PC-3 (cell line): ENCODE measurements around the gene TRABD2A. TPM values are rescaled to one million over a fixed set of nuclear protein-coding genes. Genes with fewer than 3 reads are reported as not detected.

Source experiments
- ATAC-seq: fragments of 200-7000 bp; cut with Tn5 transposase; 2 replicates; pipeline ENCODE4 v1.9.1; 2020; ENCODE audit warnings: mild to moderate bottlenecking, moderate library complexity
- BruUV-seq: library from RNA; stranded (reverse); fragments of 400-500 nt; replicated peaks from 2 replicates; lab custom pipeline; 2021; lab: Mats Ljungman, UMichigan
- CTCF ChIA-PET: fragments of 300-600 bp; sonication (Branson Sonifier 250); formaldehyde crosslinking; loops from one replicate; lab custom pipeline; 2022; ENCODE audit warnings: antibody characterized with exemption; lab: Charles Lee
- POLR2A ChIA-PET: fragments of 300-600 bp; sonication (Branson Sonifier 250); formaldehyde crosslinking; loops from one replicate; lab custom pipeline; 2022; ENCODE audit warnings: antibody characterized with exemption; ENCODE audit not compliant: unreplicated experiment; lab: Charles Lee
- DNase-seq: peaks from one replicate; pipeline ENCODE4 v3.0.0-alpha.2; 2015
- H2AFZ ChIP-seq: fragments of 300-600 bp; sonication (generic); 2 replicates; pipeline ENCODE4 v1.6.0; 2016; ENCODE audit warnings: antibody characterized with exemption, low read length
- H3F3A ChIP-seq: fragments of 300-600 bp; sonication (generic); one replicate; pipeline ENCODE4 v1.6.0; 2017; ENCODE audit warnings: antibody characterized with exemption, low read length, control low read depth, mild to moderate bottlenecking; ENCODE audit not compliant: unreplicated experiment
- H3K27ac ChIP-seq: fragments of 300-600 bp; sonication (generic); 2 replicates; pipeline ENCODE4 v1.5.1; 2016; ENCODE audit warnings: mild to moderate bottlenecking, low read length
- H3K27me3 ChIP-seq: fragments of 300-600 bp; sonication (generic); 2 replicates; pipeline ENCODE4 v1.6.1; 2016; ENCODE audit warnings: low read length, mixed read lengths
- H3K36me3 ChIP-seq: fragments of 300-600 bp; sonication (generic); 2 replicates; pipeline ENCODE4 v1.6.1; 2016; ENCODE audit warnings: low read depth, mixed run types, low read length, mixed read lengths
- H3K4me1 ChIP-seq: fragments of 300-600 bp; sonication (generic); 2 replicates; pipeline ENCODE4 v1.5.1; 2016; ENCODE audit warnings: low read length; ENCODE audit not compliant: insufficient read depth
- H3K4me2 ChIP-seq: fragments of 300-600 bp; sonication (generic); 2 replicates; pipeline ENCODE4 v1.6.0; 2016; ENCODE audit warnings: low read length
- H3K4me3 ChIP-seq: fragments of 300-600 bp; sonication (generic); 2 replicates; pipeline ENCODE4 v1.5.1; 2016; ENCODE audit warnings: mild to moderate bottlenecking, low read length, mixed read lengths
- H3K79me2 ChIP-seq: fragments of 300-600 bp; sonication (generic); 2 replicates; pipeline ENCODE4 v1.6.1; 2017; ENCODE audit warnings: low read length, mixed read lengths
- H3K9ac ChIP-seq: fragments of 300-600 bp; sonication (generic); 2 replicates; pipeline ENCODE4 v1.6.0; 2016; ENCODE audit warnings: mild to moderate bottlenecking, low read length
- H3K9me2 ChIP-seq: fragments of 300-600 bp; sonication (generic); replicated peaks from 2 replicates; pipeline ENCODE4 v1.6.1; 2016; ENCODE audit warnings: mixed run types, low read length, mixed read lengths
- H3K9me3 ChIP-seq: fragments of 300-600 bp; sonication (generic); 2 replicates; pipeline ENCODE4 v1.6.1; 2016; ENCODE audit warnings: low read length, mixed read lengths
- H4K20me1 ChIP-seq: fragments of 300-600 bp; sonication (generic); 2 replicates; pipeline ENCODE4 v1.6.1; 2016; ENCODE audit warnings: low read length, mixed read lengths
- EZH2 ChIP-seq: fragments of 300-600 bp; sonication (generic); IDR thresholded peaks from one replicate; pipeline ENCODE4 v1.6.1; 2017; ENCODE audit warnings: antibody characterized with exemption, mild to moderate bottlenecking, low read length; ENCODE audit not compliant: unreplicated experiment
- EZH2phosphoT487 ChIP-seq: fragments of 300-600 bp; sonication (generic); IDR thresholded peaks from 2 replicates; pipeline ENCODE4 v1.6.1; 2018; ENCODE audit warnings: mild to moderate bottlenecking, antibody characterized with exemption, low read length, borderline replicate concordance
- intact Hi-C: fragments of 100-400 bp; cut with micrococcal nuclease; formaldehyde crosslinking; loops from 2 replicates; pipeline ENCODE4 v1.9.0; 2023
- total RNA-seq: library from RNA; depleted of rRNA; stranded (reverse); fragments of >200 nt; gene quantifications from 2 replicates; pipeline ENCODE4 v1.2.3, GENCODE V29; 2014
- TF ChIP-seq, protein P1 (sequence below): fragments of 300-600 bp; sonication (generic); conservative IDR thresholded peaks from 2 replicates; pipeline ENCODE4 v1.5.1; 2017; ENCODE audit warnings: antibody characterized with exemption, low read depth, mild to moderate bottlenecking, low read length

Gene TRABD2A
- total RNA-seq, 1 experiment from 2014 or later = 2.0 TPM

DNA sequence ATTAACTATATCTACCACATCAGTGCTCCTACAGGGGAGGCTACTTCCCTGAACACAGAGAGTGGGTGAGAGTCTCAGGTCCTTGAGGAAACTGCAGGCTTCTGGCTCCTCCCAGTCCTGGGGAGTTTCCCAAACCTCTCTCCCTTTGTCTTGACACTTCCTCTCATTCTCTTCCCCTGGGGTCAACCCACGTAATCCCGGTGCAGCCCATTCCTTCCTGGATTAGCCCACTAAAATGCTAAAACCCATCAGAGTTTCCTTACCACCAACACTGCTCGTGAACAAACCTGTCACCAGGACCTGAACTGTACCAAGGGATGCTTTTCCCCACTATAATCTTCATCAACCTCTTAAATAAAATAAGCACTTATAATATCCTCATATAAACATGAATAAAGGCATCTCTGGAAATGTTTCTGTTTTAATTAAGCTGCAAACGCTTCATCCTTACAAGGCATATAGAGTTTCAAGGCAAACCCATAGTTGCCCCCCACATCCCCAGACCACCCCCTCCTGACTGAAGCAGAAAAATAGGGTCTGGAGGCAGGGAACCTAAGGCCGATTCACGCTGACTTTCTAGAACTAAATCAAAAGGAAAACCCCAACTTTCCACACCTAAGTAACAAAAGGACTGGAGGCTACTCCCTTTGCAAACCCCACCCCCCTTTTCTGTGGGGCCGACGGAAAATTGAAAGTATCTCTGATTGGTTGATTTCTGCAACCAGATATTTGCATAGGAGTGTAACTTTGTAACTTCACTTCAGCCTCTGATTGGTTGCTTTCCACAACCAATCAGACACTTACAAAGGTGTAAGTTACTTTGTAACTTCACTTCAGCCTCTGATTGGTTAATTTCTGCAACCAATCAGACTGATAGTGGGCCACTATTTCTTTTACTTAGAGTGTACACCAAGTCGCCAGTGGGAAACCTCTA lies 43.6 kb upstream of the TRABD2A start:
- H2AFZ ChIP-seq = peak overlapping the region; percentile 47; the same call in 1 of the 2 replicates
- no TSS peak for BruUV-seq
- H3K4me3 ChIP-seq = no peak overlapping the region
- H4K20me1 ChIP-seq = no peaks in the 10 kb centered on the region
- peak overlapping the region; percentile 26 for H3K4me2 ChIP-seq
- H3K4me1 ChIP-seq = peaks cover 30% of the 10 kb centered on the region
- H3K9me3 ChIP-seq = no peaks in the 10 kb centered on the region
- no peak overlapping the region for H3K9ac ChIP-seq
- H3K9me2 ChIP-seq = no peaks in the 10 kb centered on the region
- peaks cover 6% of the 10 kb centered on the region for H3F3A ChIP-seq
- H3K27me3 ChIP-seq = no peaks in the 10 kb centered on the region
- ATAC-seq (no peak; the same call in 1 of the 2 replicates), DNase-seq (peak; percentile 63)
- H3K27ac ChIP-seq = peak overlapping the region; percentile 22
- POLR2A ChIA-PET = interaction anchor here (1.9 kb wide), 1 partner anchor 47 kb away, joined by 9 read pairs; the partner anchor contains the start of gene KCMF1
- H3K36me3 ChIP-seq = no peaks in the 10 kb centered on the region
- TF ChIP-seq, protein P1, sequence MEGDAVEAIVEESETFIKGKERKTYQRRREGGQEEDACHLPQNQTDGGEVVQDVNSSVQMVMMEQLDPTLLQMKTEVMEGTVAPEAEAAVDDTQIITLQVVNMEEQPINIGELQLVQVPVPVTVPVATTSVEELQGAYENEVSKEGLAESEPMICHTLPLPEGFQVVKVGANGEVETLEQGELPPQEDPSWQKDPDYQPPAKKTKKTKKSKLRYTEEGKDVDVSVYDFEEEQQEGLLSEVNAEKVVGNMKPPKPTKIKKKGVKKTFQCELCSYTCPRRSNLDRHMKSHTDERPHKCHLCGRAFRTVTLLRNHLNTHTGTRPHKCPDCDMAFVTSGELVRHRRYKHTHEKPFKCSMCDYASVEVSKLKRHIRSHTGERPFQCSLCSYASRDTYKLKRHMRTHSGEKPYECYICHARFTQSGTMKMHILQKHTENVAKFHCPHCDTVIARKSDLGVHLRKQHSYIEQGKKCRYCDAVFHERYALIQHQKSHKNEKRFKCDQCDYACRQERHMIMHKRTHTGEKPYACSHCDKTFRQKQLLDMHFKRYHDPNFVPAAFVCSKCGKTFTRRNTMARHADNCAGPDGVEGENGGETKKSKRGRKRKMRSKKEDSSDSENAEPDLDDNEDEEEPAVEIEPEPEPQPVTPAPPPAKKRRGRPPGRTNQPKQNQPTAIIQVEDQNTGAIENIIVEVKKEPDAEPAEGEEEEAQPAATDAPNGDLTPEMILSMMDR = no peak
- TF ChIP-seq EZH2phosphoT487 (no peak), EZH2 (no peak)
- intact Hi-C loops = loop anchor here (5.0 kb wide), 2 partner anchors 292 to 427 kb away; no protein-coding TSS in a partner anchor
- CTCF ChIA-PET = interaction anchor here (0.6 to 2.9 kb wide), 5 partner anchors 17 to 142 kb away, joined by 4 to 23 read pairs (median 14); no protein-coding TSS in a partner anchor
- H3K79me2 ChIP-seq = peaks cover 19% of the 10 kb centered on the region

DNA sequence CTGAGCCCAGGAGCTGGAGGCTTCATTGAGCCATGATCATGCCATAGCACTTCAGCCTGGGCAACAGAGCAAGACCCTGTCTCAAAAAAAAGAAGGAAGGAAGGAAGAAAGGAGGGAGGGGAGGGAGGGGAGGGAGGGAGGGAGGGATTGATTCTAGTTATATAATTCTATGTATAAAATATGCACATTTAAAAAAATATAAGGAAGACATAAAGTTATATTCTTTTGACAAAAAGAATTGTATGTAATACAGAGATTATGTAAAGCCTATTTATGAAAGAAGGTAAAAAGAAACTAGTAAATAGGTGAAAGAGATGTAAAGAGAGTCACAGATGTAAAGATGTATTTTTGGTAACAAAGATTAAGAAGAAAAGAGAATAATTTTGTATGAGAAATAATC lies 42.1 kb upstream of the TRABD2A start:
- Histone ChIP-seq H3K9ac (no peak overlapping the region), H3K4me2 (no peak overlapping the region), H2AFZ (no peak overlapping the region), H3K79me2 (peaks cover 13% of the 10 kb centered on the region), H3K27me3 (no peaks in the 10 kb centered on the region), H3F3A (peaks cover 6% of the 10 kb centered on the region), H3K9me2 (no peaks in the 10 kb centered on the region), H3K27ac (no peak overlapping the region), H3K4me1 (peaks cover 34% of the 10 kb centered on the region), H3K36me3 (no peaks in the 10 kb centered on the region), H3K4me3 (no peak overlapping the region), H3K9me3 (no peaks in the 10 kb centered on the region), H4K20me1 (no peaks in the 10 kb centered on the region)
- BruUV-seq = no TSS peak
- no peak for DNase-seq
- TF ChIP-seq, protein P1 = no peak
- no peak for TF ChIP-seq EZH2phosphoT487
- no peak for TF ChIP-seq EZH2
- ATAC-seq = no peak
- POLR2A ChIA-PET = interaction anchor here (0.7 kb wide), 1 partner anchor 116 kb away, joined by 3 read pairs; no protein-coding TSS in a partner anchor
- intact Hi-C loops = no loop called here
- CTCF ChIA-PET = no interaction called here
